Sigmoid colon (tissue), 4 donors: ENCODE measurements around the gene C19orf73.

ENCODE experiments used
- CTCF ChIP-seq, 4 experiments: fragments of 450-650 bp in 3 of 4; fragments of 200-600 bp in 1 of 4; IDR thresholded peaks; one replicate each; pipeline ENCODE4 v1.5.1; 2016 to 2019; ENCODE audit warnings: antibody characterized with exemption in 4 of 4, mild to moderate bottlenecking in 3 of 4, moderate library complexity in 2 of 4
- EP300 ChIP-seq, 4 donors: sonication (generic); formaldehyde crosslinking; IDR thresholded peaks; one replicate each; pipeline ENCODE4 v1.6.1; 2017; ENCODE audit warnings: antibody characterized with exemption in 4 of 4
- POLR2A ChIP-seq, 2 donors: fragments of 450-650 bp; IDR thresholded peaks; one replicate each; pipeline ENCODE4 v1.6.1; 2016; ENCODE audit warnings: antibody characterized with exemption in 2 of 2, mild to moderate bottlenecking in 2 of 2, moderate library complexity in 2 of 2
- POLR2AphosphoS5 ChIP-seq, 4 donors: sonication (generic); formaldehyde crosslinking; IDR thresholded peaks; one replicate each; pipeline ENCODE4 v1.6.1; 2017; ENCODE audit warnings: antibody characterized with exemption in 4 of 4

DNA sequence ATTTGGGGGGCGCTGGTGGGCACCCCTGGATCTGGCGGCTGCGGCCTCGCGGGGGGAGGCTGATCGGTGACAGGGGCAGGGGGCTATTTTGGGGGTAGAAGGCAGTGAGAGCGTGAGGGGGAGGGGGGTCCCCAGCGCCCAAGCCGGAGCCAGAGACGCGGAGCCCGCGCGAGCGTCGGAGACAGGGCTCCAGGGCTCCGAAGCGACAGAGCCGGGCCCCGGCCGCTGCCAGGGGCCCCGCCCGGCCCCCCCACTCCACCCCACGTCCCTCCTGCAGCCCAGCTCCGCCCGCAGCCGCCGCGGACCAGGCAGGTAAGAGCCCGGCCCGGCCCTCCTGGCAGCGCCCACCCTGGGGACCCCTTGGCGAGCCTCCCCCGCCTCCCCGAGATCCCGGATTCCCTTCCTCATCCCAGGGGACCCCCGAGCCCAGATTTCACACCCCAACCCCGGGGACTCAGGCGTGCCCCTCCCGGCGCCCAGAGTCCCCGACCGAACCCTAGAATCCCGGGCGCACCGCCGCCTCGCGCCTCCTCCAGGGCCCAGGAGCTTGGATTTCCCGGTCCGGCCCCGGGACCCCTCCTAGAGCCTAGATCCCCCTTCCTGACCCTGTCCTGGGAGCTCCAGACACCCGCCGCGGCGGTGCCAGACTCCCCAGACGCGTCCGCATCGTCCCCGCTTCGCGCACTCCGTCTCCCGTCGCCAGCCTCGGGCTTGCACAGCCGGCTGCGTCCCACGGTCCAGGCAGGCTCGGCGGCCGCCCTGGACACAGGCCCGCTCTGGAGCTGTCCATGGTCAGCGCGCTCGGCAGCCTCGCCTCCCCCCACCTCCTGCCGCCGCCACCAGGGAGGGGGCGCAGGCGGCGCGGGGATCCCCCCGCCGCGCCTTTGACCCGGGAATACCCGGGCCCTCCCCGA, 725 bp upstream of the C19orf73 start, which contains the start of gene PPFIA3:
- TF ChIP-seq CTCF (IDR thresholded peaks at IDR 0.05): no peak
- no peak for TF ChIP-seq EP300 (IDR thresholded peaks at IDR 0.05)
- TF ChIP-seq POLR2A (IDR thresholded peaks at IDR 0.05): no peak
- peak in 2 of 4 donors; percentile 32 to 40 for TF ChIP-seq POLR2AphosphoS5 (IDR thresholded peaks at IDR 0.05)
